Karpas-422 (cell line): ENCODE results near the gene JMJD1C. TPM values are rescaled to one million over a fixed set of nuclear protein-coding genes. Genes with fewer than 3 reads are reported as not detected.

ENCODE experiments used
- DNase-seq: peaks from one replicate; pipeline ENCODE4 v3.0.0-alpha.2; 2015
- H2AFZ ChIP-seq: fragments of 200-600 bp; sonication (generic); 2 replicates; pipeline ENCODE4 v1.6.1; 2014; ENCODE audit warnings: antibody characterized with exemption, low read length, mixed read lengths
- H3K27ac ChIP-seq: fragments of 200-600 bp; sonication (generic); 2 replicates; pipeline ENCODE4 v1.5.1; 2014; ENCODE audit warnings: mild to moderate bottlenecking, low read length, moderate library complexity
- H3K27me3 ChIP-seq: fragments of 200-600 bp; sonication (generic); 2 replicates; pipeline ENCODE4 v1.6.1; 2014; ENCODE audit warnings: low read length, mixed read lengths
- H3K36me3 ChIP-seq: fragments of 200-600 bp; sonication (generic); 2 replicates; pipeline ENCODE4 v1.6.1; 2014; ENCODE audit warnings: low read length, mixed read lengths; ENCODE audit not compliant: insufficient read depth
- H3K4me1 ChIP-seq: fragments of 200-600 bp; sonication (generic); 2 replicates; pipeline ENCODE4 v1.6.1; 2014; ENCODE audit warnings: mild to moderate bottlenecking, low read length, mixed read lengths
- H3K4me2 ChIP-seq: fragments of 200-600 bp; sonication (generic); 2 replicates; pipeline ENCODE4 v1.6.1; 2014; ENCODE audit warnings: low read length, low read depth, mild to moderate bottlenecking; ENCODE audit not compliant: poor library complexity, severe bottlenecking
- H3K4me3 ChIP-seq: fragments of 200-600 bp; sonication (generic); 2 replicates; pipeline ENCODE4 v1.5.1; 2014; ENCODE audit warnings: mild to moderate bottlenecking, antibody characterized with exemption, low read length, mixed read lengths
- H3K79me2 ChIP-seq: fragments of 200-600 bp; sonication (generic); 2 replicates; pipeline ENCODE4 v1.6.1; 2014; ENCODE audit warnings: mild to moderate bottlenecking, low read length, mixed read lengths
- H3K9ac ChIP-seq: fragments of 200-600 bp; sonication (generic); 2 replicates; pipeline ENCODE4 v1.6.0; 2014; ENCODE audit warnings: low read length
- H3K9me2 ChIP-seq: fragments of 200-600 bp; sonication (generic), shearing (Covaris generic); replicated peaks from 2 replicates; pipeline ENCODE4 v1.6.0; 2014; ENCODE audit warnings: mild to moderate bottlenecking, low read length, moderate library complexity; ENCODE audit not compliant: insufficient read depth
- H3K9me3 ChIP-seq: fragments of 300-700, 200-600 bp; sonication (generic); 2 replicates; pipeline ENCODE4 v1.6.1; 2014; ENCODE audit warnings: low read length, mixed read lengths
- H4K20me1 ChIP-seq: fragments of 200-600 bp; sonication (generic); 2 replicates; pipeline ENCODE4 v1.6.1; 2014; ENCODE audit warnings: mild to moderate bottlenecking, antibody characterized with exemption, low read length, low read depth; ENCODE audit not compliant: insufficient read depth
- total RNA-seq: library from RNA; depleted of rRNA; stranded (reverse); fragments of >200 nt; shearing (Covaris generic); gene quantifications from 2 replicates; pipeline ENCODE4 v1.2.3, GENCODE V29; 2014; ENCODE audit warnings: low replicate concordance

JMJD1C gene
- total RNA-seq, 1 experiment from 2014 or later = 141 TPM

GRCh38 chr10:63260103-63260859, 205.5 kb downstream of the JMJD1C start:
- no peaks in the 10 kb centered on the region for H4K20me1 ChIP-seq
- H3K27me3 ChIP-seq = no peaks in the 10 kb centered on the region
- peaks cover 19% of the 10 kb centered on the region for H3K36me3 ChIP-seq
- no peaks in the 10 kb centered on the region for H3K9me2 ChIP-seq
- DNase-seq = peak; percentile 42
- 0 out of 2 replicates have a peak overlapping the region, but pooled peaks have one; percentile 27 for H3K4me3 ChIP-seq
- peak overlapping the region; percentile 99 for H3K27ac ChIP-seq
- no peaks in the 10 kb centered on the region for H3K9me3 ChIP-seq
- H2AFZ ChIP-seq = no peak overlapping the region
- peak overlapping the region; percentile 85 for H3K4me2 ChIP-seq
- no peak overlapping the region for H3K9ac ChIP-seq
- H3K4me1 ChIP-seq = peaks cover 97% of the 10 kb centered on the region
- peaks cover 99% of the 10 kb centered on the region for H3K79me2 ChIP-seq

- Histone ChIP-seq H3K9me3 (no peaks in the 10 kb centered on the region), H3K4me2 (peak overlapping the region; percentile 85), H3K9me2 (no peaks in the 10 kb centered on the region), H3K27me3 (no peaks in the 10 kb centered on the region), H3K27ac (peak overlapping the region; percentile 99), H2AFZ (no peak overlapping the region), H3K4me3 (peak overlapping the region; percentile 27), H3K36me3 (peaks cover 19% of the 10 kb centered on the region), H3K4me1 (peaks cover 99% of the 10 kb centered on the region), H3K9ac (0 out of 2 replicates have a peak overlapping the region, but pooled peaks have one; percentile 3), H3K79me2 (peaks cover 99% of the 10 kb centered on the region), H4K20me1 (no peaks in the 10 kb centered on the region)
- no peak for DNase-seq
Observed at GRCh38 chr10:63258920-63259678, 206.7 kb downstream of the JMJD1C start.

DNA sequence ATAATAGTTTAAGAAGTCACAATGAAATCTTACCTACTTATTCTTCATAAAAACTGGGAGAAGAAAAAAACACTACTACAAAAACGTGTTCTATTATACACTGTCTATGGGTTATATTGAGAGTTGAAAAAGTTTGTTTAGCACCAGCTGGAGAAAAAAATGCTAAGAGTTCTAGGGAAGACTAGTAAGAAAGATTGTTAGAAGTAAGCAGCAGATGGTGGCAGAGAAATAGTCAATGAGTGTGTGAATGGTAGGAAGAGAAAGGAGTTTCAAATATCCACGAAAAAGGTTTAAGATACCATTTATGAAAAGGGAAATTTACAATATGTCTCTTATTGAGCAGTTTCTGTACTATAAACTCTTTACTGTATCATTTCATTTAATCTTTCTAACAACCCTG, 208.0 kb downstream of the JMJD1C start:
- H3K27ac ChIP-seq = peak overlapping the region; percentile 99
- H3K4me2 ChIP-seq = peak overlapping the region; percentile 85
- H4K20me1 ChIP-seq = no peaks in the 10 kb centered on the region
- no peak overlapping the region for H3K9ac ChIP-seq
- no peaks in the 10 kb centered on the region for H3K9me3 ChIP-seq
- no peaks in the 10 kb centered on the region for H3K9me2 ChIP-seq
- H3K4me3 ChIP-seq = no peak overlapping the region
- peaks cover 95% of the 10 kb centered on the region for H3K4me1 ChIP-seq
- DNase-seq = no peak
- H3K79me2 ChIP-seq = peaks cover 99% of the 10 kb centered on the region
- H3K27me3 ChIP-seq = no peaks in the 10 kb centered on the region
- H3K36me3 ChIP-seq = peaks cover 14% of the 10 kb centered on the region
- H2AFZ ChIP-seq = no peak overlapping the region

DNA sequence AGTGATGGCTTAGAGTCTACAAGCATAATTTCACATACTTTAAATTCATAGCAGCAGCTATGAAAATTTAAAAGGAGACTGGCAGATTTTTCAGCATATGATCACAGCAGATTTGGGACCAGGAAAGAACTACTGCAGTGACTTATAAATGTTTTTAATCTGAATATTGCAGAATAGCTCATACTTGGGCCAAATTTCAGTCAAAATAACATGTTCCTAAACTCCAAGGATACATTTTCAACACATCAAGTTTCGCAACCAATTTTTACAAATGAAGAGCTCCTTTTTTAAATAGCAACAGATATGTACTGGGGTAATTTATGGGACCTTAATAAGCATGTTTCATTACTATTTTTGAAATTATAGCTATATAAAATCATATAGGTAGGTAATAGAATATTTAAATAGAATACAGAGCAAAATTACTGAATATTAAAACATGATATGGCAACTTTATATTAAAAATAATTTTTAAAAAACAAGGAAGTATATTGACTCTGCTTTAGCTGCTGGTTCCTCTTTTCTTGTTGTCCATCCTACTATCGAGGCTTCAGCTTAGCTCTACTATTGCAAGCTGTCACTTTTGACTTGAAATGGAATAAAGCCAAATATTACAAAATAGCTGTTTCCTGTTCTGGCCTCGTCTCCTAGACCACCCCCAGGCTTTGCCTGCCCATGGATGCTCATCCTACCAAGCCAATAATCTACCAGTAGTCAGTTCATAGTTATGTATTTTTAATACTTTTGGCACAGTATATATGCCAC, 209.6 kb downstream of the JMJD1C start:
- H3K27me3 ChIP-seq = no peaks in the 10 kb centered on the region
- H3K4me1 ChIP-seq = peaks cover 83% of the 10 kb centered on the region
- no peaks in the 10 kb centered on the region for H4K20me1 ChIP-seq
- H3K27ac ChIP-seq = peak overlapping the region; percentile 99
- peak overlapping the region; percentile 46 for H3K4me3 ChIP-seq
- H3K79me2 ChIP-seq = peaks cover 100% of the 10 kb centered on the region
- H3K9me3 ChIP-seq = no peaks in the 10 kb centered on the region
- H2AFZ ChIP-seq = no peak overlapping the region
- H3K36me3 ChIP-seq = peaks cover 8% of the 10 kb centered on the region
- H3K4me2 ChIP-seq = peak overlapping the region; percentile 85
- no peaks in the 10 kb centered on the region for H3K9me2 ChIP-seq
- peak; percentile 74 for DNase-seq
- peak overlapping the region; percentile 45 for H3K9ac ChIP-seq

DNA sequence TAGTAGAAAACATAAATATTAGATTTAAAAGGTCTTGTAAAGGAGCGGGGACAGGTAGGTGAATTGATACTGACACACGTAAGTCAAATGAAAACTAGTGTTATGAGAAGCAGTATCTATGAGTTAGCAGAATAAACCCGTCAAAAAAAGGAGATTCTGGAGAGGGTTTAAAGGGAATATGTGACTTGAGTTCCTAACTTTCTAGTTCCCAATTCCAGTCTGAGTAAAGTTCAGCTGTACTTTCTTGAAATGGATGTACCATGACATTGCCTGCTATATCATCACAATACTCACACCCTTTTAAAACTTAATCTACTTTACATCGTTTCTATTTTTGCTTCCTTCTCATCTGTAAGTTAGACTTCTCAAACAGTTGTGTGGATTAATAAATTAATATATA, 210.5 kb downstream of the JMJD1C start:
- Histone ChIP-seq H3K9ac (no peak overlapping the region; the same call in 1 of the 2 replicates), H2AFZ (no peak overlapping the region), H3K4me1 (peaks cover 74% of the 10 kb centered on the region), H3K27me3 (no peaks in the 10 kb centered on the region), H3K4me2 (peak overlapping the region; percentile 85), H3K9me3 (no peaks in the 10 kb centered on the region), H3K27ac (peak overlapping the region; percentile 99), H3K79me2 (peaks cover 100% of the 10 kb centered on the region), H4K20me1 (no peaks in the 10 kb centered on the region), H3K9me2 (no peaks in the 10 kb centered on the region), H3K36me3 (peaks cover 7% of the 10 kb centered on the region; the same call in 1 of the 2 replicates), H3K4me3 (0 out of 2 replicates have a peak overlapping the region, but pooled peaks have one; percentile 20)
- DNase-seq = no peak

DNA sequence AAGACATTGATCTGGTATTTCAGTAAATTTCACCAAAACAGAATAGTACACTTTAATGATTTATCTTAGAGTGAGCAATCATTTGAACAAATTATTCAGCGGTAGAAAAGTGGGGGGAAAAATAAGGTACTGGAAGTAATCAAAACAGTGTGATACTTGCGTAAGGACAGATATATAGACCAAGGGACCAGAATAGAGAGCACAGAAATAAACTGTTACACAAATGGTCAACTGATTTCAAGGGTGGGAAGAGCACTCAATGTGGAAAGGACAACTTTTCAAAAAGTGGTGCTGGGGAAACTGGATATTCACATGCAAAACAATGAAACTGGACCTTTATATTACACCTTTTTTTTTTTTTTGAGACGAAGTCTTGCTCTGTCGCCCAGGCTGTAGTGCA, 212.7 kb downstream of the JMJD1C start:
- Histone ChIP-seq H3K4me3 (no peak overlapping the region), H3K79me2 (peaks cover 100% of the 10 kb centered on the region), H3K4me2 (no peak overlapping the region), H3K4me1 (peaks cover 51% of the 10 kb centered on the region), H3K27ac (no peak overlapping the region), H3K9me2 (no peaks in the 10 kb centered on the region), H3K9ac (no peak overlapping the region), H3K9me3 (no peaks in the 10 kb centered on the region), H2AFZ (no peak overlapping the region), H4K20me1 (no peaks in the 10 kb centered on the region), H3K36me3 (peaks cover 6% of the 10 kb centered on the region; the same call in 1 of the 2 replicates), H3K27me3 (no peaks in the 10 kb centered on the region)
- no peak for DNase-seq

GRCh38 chr10:63252095-63252762, 213.5 kb downstream of the JMJD1C start:
- Histone ChIP-seq H3K4me1 (peaks cover 43% of the 10 kb centered on the region), H3K79me2 (peaks cover 100% of the 10 kb centered on the region), H3K36me3 (peaks cover 3% of the 10 kb centered on the region; the same call in 1 of the 2 replicates), H3K27me3 (no peaks in the 10 kb centered on the region), H2AFZ (no peak overlapping the region), H4K20me1 (no peaks in the 10 kb centered on the region), H3K27ac (peak overlapping the region; percentile 17; the same call in 1 of the 2 replicates), H3K4me3 (no peak overlapping the region), H3K9me3 (no peaks in the 10 kb centered on the region), H3K9ac (no peak overlapping the region), H3K9me2 (no peaks in the 10 kb centered on the region), H3K4me2 (no peak overlapping the region)
- no peak for DNase-seq
